GM23338 (cell line): ENCODE results near the gene SLA2. TPM values are rescaled to one million over a fixed set of nuclear protein-coding genes. Genes with fewer than 3 reads are reported as not detected.

Experiments used
- ATAC-seq: fragments of 200-7000 bp; cut with Tn5 transposase; 3 replicates; pipeline ENCODE4 v1.9.1; 2020
- DNase-seq: peaks from one replicate; pipeline ENCODE4 v3.0.0-alpha.2; 2015; ENCODE audit warnings: low spot score
- H2AFZ ChIP-seq: fragments of 200-600 bp; sonication (generic); 2 replicates; pipeline ENCODE4 v1.8.0; 2016; ENCODE audit warnings: antibody characterized with exemption, mild to moderate bottlenecking, moderate library complexity
- H3F3A ChIP-seq: fragments of 200-600 bp; sonication (generic); replicated peaks from 2 replicates; pipeline ENCODE4 v1.8.0; 2017; ENCODE audit warnings: antibody characterized with exemption, mixed run types, low read depth
- H3K27ac ChIP-seq: fragments of 200-600 bp; sonication (generic); 2 replicates; pipeline ENCODE4 v1.6.1; 2016; ENCODE audit warnings: low read depth
- H3K27me3 ChIP-seq: fragments of 200-600 bp; sonication (generic); 2 replicates; pipeline ENCODE4 v1.8.0; 2016; ENCODE audit warnings: mild to moderate bottlenecking, mixed run types, moderate library complexity; ENCODE audit not compliant: insufficient read depth
- H3K36me3 ChIP-seq: fragments of 200-600 bp; sonication (generic); 2 replicates; pipeline ENCODE4 v1.8.0; 2016; ENCODE audit warnings: mild to moderate bottlenecking; ENCODE audit not compliant: insufficient read depth
- H3K4me1 ChIP-seq: fragments of 200-600 bp; sonication (generic); 2 replicates; pipeline ENCODE4 v1.8.0; 2016; ENCODE audit warnings: mild to moderate bottlenecking, moderate library complexity; ENCODE audit not compliant: insufficient read depth
- H3K4me2 ChIP-seq: fragments of 200-600 bp; sonication (generic); 2 replicates; pipeline ENCODE4 v1.7.1; 2017; ENCODE audit warnings: mixed run types
- H3K4me3 ChIP-seq: fragments of 200-600 bp; sonication (generic); 2 replicates; pipeline ENCODE4 v1.6.1; 2016; ENCODE audit warnings: mixed run types
- H3K79me2 ChIP-seq: fragments of 200-600 bp; sonication (generic); replicated peaks from 2 replicates; pipeline ENCODE4 v1.8.0; 2017; ENCODE audit warnings: mild to moderate bottlenecking; ENCODE audit not compliant: insufficient read depth
- H3K9me2 ChIP-seq: fragments of 200-600 bp; sonication (generic); 2 replicates; pipeline ENCODE4 v1.8.0; 2017; ENCODE audit not compliant: insufficient read depth
- H4K20me1 ChIP-seq: fragments of 200-600 bp; sonication (generic); replicated peaks from 2 replicates; pipeline ENCODE4 v1.8.0; 2017; ENCODE audit warnings: mild to moderate bottlenecking; ENCODE audit not compliant: insufficient read depth
- H3K27ac Mint-ChIP-seq: 2 replicates; pipeline ENCODE4 v1.8.0; 2020; ENCODE audit warnings: inconsistent platforms, mild to moderate bottlenecking, moderate library complexity, mixed read lengths
- H3K27me3 Mint-ChIP-seq: 3 replicates; pipeline ENCODE4 v1.8.0; 2022; ENCODE audit warnings: low read depth, mild to moderate bottlenecking, moderate library complexity, mixed read lengths, inconsistent platforms; ENCODE audit not compliant: insufficient read depth, poor library complexity
- H3K36me3 Mint-ChIP-seq: 3 replicates; pipeline ENCODE4 v1.8.0; 2021; ENCODE audit warnings: low read depth, mild to moderate bottlenecking, inconsistent platforms, moderate library complexity, mixed read lengths
- H3K4me1 Mint-ChIP-seq: 3 replicates; pipeline ENCODE4 v1.8.0; 2020; ENCODE audit warnings: mild to moderate bottlenecking, inconsistent platforms, mixed read lengths
- H3K4me3 Mint-ChIP-seq: 3 replicates; pipeline ENCODE4 v1.8.0; 2021; ENCODE audit warnings: moderate library complexity, mild to moderate bottlenecking, inconsistent platforms, mixed read lengths
- H3K9me3 Mint-ChIP-seq: 3 replicates; pipeline ENCODE4 v1.8.0; 2020; ENCODE audit warnings: moderate library complexity, mild to moderate bottlenecking, inconsistent platforms, mixed read lengths
- CREB1 ChIP-seq: fragments of 250-450 bp; sonication (Bioruptor Pico); IDR thresholded peaks from 2 replicates; pipeline ENCODE4 v1.5.0; 2020; ENCODE audit warnings: low read depth, mild to moderate bottlenecking, moderate library complexity
- EZH2 ChIP-seq: fragments of 200-600 bp; sonication (generic); IDR thresholded peaks from one replicate; pipeline ENCODE4 v1.8.0; 2017; ENCODE audit warnings: antibody characterized with exemption, mild to moderate bottlenecking, low read depth; ENCODE audit not compliant: unreplicated experiment
- NANOG ChIP-seq: IDR thresholded peaks from 2 replicates; pipeline ENCODE4 v1.6.1; 2016; ENCODE audit warnings: antibody characterized with exemption, borderline replicate concordance
- POLR2AphosphoS5 ChIP-seq: IDR thresholded peaks from 2 replicates; pipeline ENCODE4 v1.6.1; 2016; ENCODE audit warnings: antibody characterized with exemption, low read depth
- REST ChIP-seq: IDR thresholded peaks from one replicate; pipeline ENCODE4 v1.6.1; 2018; ENCODE audit warnings: antibody characterized with exemption; ENCODE audit not compliant: unreplicated experiment
- STAT1 ChIP-seq: IDR thresholded peaks from one replicate; pipeline ENCODE4 v1.6.1; 2016; ENCODE audit warnings: antibody characterized with exemption; ENCODE audit not compliant: unreplicated experiment
- ZNF114 ChIP-seq: fragments of 250-450 bp; sonication (Bioruptor Pico); IDR thresholded peaks from 2 replicates; pipeline ENCODE4 v1.5.0; 2020; ENCODE audit warnings: mild to moderate bottlenecking, moderate library complexity
- ZNF331 ChIP-seq: fragments of 250-450 bp; sonication (Bioruptor Pico); IDR thresholded peaks from 2 replicates; pipeline ENCODE4 v1.5.0; 2020; ENCODE audit warnings: low read depth, mild to moderate bottlenecking, moderate library complexity
- polyA plus RNA-seq: library from polyadenylated mRNA; unstranded; fragments of >200 nt; fragmentation: Nextera tagmentation; extraction: Ambion mirVana; gene quantifications from 2 replicates; pipeline ENCODE4 v1.2.1, GENCODE V29; 2016
- total RNA-seq: library from RNA; depleted of rRNA; stranded (reverse); fragments of >200 nt; shearing (Covaris generic); gene quantifications from 2 replicates; pipeline ENCODE4 v1.2.3, GENCODE V29; 2014
- TF ChIP-seq, protein P1 (sequence below), 2 experiments: fragments of 200-600 bp in 1 of 2; sonication (generic) in 1 of 2; conservative IDR thresholded peaks; 2 replicates each; pipeline versions ENCODE4 v1.5.1 to v1.6.1; 2016 to 2017; ENCODE audit warnings: antibody characterized with exemption in 2 of 2, low read depth in 2 of 2, mild to moderate bottlenecking in 2 of 2, moderate library complexity in 1 of 2

The SLA2 gene
- total and polyA plus RNA-seq, 2 experiments from 2014 or later = 0.18 TPM; not detected in 1

DNA sequence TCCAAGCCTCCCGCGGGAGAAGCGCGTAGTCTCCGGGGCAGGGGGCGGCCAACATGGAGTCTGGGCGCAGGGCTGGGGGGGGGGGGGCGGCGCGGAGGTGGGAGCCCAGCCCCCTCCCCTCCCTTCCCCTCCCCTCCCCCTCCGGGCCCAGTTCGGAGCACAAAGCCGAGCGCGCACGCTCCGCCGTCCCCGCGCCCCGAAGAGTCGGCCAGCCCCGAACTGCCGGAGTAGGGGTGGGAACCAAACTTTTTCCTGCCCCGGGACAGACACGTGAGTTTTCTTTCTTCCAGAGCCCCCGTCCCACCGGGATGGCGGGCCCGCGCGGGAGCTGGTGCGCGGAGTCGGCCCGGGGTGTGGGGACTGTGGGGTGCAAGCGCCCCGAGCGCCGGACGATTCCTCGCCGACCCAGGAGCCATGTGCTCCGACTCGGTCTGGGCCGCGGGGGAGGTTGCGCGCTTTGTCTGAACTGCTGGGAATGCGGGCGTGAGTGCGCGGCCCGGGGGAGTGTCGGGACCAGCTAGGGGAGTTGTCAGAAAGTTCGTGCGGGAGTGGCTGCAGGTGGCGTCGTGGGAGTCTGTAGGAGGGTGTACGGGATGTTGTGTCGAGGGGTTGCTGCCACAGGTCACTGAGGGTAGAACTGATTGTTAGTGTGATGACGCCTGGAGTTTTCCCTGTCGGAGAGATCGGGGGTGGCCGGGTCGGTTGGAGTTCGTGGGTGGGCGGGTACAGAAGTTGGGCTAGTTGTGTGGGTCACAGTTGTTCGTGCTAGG, 71.4 kb downstream of the SLA2 start:
- no peak overlapping the region for H3K27ac ChIP-seq
- peak overlapping the region; percentile 69 for H2AFZ ChIP-seq
- peak overlapping the region; percentile 96 for H3K4me2 ChIP-seq
- peaks cover 20% of the 10 kb centered on the region for H4K20me1 ChIP-seq
- no peaks in the 10 kb centered on the region for H3K27me3 ChIP-seq
- ATAC-seq (peak; percentile 15), DNase-seq (peak; percentile 76)
- H3K4me1 ChIP-seq = peaks cover 36% of the 10 kb centered on the region
- H3K4me3 Mint-ChIP-seq = peak overlapping the region; percentile 94
- H3K4me1 Mint-ChIP-seq = peaks cover 47% of the 10 kb centered on the region
- H3F3A ChIP-seq = peaks cover 6% of the 10 kb centered on the region; the same call in 1 of the 2 replicates
- no peaks in the 10 kb centered on the region for H3K9me2 ChIP-seq
- peak overlapping the region; percentile 92 for H3K4me3 ChIP-seq
- peaks cover 27% of the 10 kb centered on the region for H3K27me3 Mint-ChIP-seq
- H3K9me3 Mint-ChIP-seq = no peaks in the 10 kb centered on the region
- H3K79me2 ChIP-seq = peaks cover 61% of the 10 kb centered on the region
- peaks cover 30% of the 10 kb centered on the region for H3K36me3 Mint-ChIP-seq
- H3K27ac Mint-ChIP-seq = peak overlapping the region; percentile 92
- peak; percentile 60 for TF ChIP-seq POLR2AphosphoS5
- TF ChIP-seq, protein P1, sequence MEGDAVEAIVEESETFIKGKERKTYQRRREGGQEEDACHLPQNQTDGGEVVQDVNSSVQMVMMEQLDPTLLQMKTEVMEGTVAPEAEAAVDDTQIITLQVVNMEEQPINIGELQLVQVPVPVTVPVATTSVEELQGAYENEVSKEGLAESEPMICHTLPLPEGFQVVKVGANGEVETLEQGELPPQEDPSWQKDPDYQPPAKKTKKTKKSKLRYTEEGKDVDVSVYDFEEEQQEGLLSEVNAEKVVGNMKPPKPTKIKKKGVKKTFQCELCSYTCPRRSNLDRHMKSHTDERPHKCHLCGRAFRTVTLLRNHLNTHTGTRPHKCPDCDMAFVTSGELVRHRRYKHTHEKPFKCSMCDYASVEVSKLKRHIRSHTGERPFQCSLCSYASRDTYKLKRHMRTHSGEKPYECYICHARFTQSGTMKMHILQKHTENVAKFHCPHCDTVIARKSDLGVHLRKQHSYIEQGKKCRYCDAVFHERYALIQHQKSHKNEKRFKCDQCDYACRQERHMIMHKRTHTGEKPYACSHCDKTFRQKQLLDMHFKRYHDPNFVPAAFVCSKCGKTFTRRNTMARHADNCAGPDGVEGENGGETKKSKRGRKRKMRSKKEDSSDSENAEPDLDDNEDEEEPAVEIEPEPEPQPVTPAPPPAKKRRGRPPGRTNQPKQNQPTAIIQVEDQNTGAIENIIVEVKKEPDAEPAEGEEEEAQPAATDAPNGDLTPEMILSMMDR (conservative IDR thresholded peaks at IDR 0.05; ENCODE audit: low read depth in 2 of 2) = no peak
- TF ChIP-seq STAT1 = no peak
- TF ChIP-seq ZNF114 (CRISPR knock-in tag) = no peak
- no peak for TF ChIP-seq NANOG
- TF ChIP-seq ZNF331 (CRISPR knock-in tag) = no peak
- H3K36me3 ChIP-seq = peaks cover 5% of the 10 kb centered on the region; the same call in 1 of the 2 replicates

DNA sequence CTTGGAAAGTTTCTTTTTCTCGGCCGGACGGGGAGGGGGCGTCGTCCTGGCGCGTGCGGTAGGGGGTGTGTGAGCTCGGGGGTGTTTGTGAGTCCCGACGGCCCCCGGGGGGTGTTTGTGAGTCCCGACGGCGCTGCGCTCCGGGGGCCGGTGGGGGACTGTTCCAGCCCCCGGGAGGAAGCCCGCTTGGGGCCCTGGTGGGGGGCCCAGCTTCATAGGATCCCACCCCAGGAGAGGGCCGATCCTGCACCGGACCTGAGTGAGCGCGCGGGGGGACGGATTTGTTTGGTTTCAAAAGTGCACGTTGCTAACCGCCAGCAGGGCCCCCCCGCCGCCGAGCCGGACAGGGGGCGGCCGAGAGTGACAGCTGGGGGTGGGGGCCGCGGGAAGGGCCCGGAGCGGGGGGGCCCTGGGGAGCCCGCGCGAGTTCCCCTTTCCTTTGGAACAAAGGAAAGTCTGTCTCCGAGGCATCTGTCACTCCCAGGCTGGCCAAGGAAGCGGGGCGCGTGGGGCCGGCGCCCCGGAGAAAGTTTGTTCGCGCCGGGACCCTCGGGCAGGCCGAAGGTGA, 72.1 kb downstream of the SLA2 start:
- Mint-ChIP-seq H3K9me3 (no peaks in the 10 kb centered on the region), H3K27me3 (peaks cover 29% of the 10 kb centered on the region), H3K27ac (no peak overlapping the region), H3K4me3 (peak overlapping the region; percentile 94), H3K4me1 (peaks cover 50% of the 10 kb centered on the region), H3K36me3 (peaks cover 25% of the 10 kb centered on the region)
- Histone ChIP-seq H3K79me2 (peaks cover 64% of the 10 kb centered on the region), H3K27ac (peak overlapping the region; percentile 50; the same call in 1 of the 2 replicates), H3K4me2 (peak overlapping the region; percentile 96), H3F3A (peaks cover 6% of the 10 kb centered on the region; the same call in 1 of the 2 replicates), H3K4me1 (peaks cover 38% of the 10 kb centered on the region), H3K36me3 (no peaks in the 10 kb centered on the region), H4K20me1 (peaks cover 20% of the 10 kb centered on the region), H3K4me3 (peak overlapping the region; percentile 92), H3K27me3 (no peaks in the 10 kb centered on the region), H2AFZ (no peak overlapping the region), H3K9me2 (no peaks in the 10 kb centered on the region)
- ATAC-seq (peak; percentile 1; the same call in 2 of the 3 replicates), DNase-seq (no peak)
- TF ChIP-seq, protein P1 (conservative IDR thresholded peaks at IDR 0.05; ENCODE audit: low read depth in 2 of 2) = no peak
- TF ChIP-seq EZH2 (no peak), REST (no peak), ZNF331 (CRISPR knock-in tag) (no peak), CREB1 (no peak)
